Epithelial cell of esophagus (primary cell): Measurements from ENCODE around the gene PCDHA1.

Experiments used
- DNase-seq: peaks from one replicate; pipeline ENCODE4 v3.0.0; 2010; ENCODE audit warnings: low read depth
- H3K4me3 ChIP-seq: 2 replicates; pipeline ENCODE4 v1.5.1; 2011; ENCODE audit warnings: mild to moderate bottlenecking, low read length, control low read depth
- CTCF ChIP-seq: IDR thresholded peaks from 2 replicates; pipeline ENCODE4 v1.5.1; 2011; ENCODE audit warnings: low read depth, mild to moderate bottlenecking, low read length, control low read depth, inconsistent platforms; ENCODE audit not compliant: insufficient read depth; ENCODE audit errors: missing control alignments

Gene PCDHA1

GRCh38 chr5:140883373-140883772, 97.4 kb downstream of the PCDHA1 start:
- no peak for DNase-seq
- TF ChIP-seq CTCF, result no peak

GRCh38 chr5:140883927-140884697, 98.2 kb downstream of the PCDHA1 start:
- DNase-seq, result no peak
- H3K4me3 ChIP-seq, result no peak overlapping the region
- no peak for TF ChIP-seq CTCF

More at GRCh38 chr5:140883373-140883772, 97.4 kb downstream of the PCDHA1 start:
- H3K4me3 ChIP-seq, result no peak overlapping the region

GRCh38 chr5:140916325-140916724, 130.4 kb downstream of the PCDHA1 start:
- DNase-seq, result peak; percentile 6
- H3K4me3 ChIP-seq, result no peak overlapping the region
- TF ChIP-seq CTCF, result no peak

- DNase-seq, result no peak
- TF ChIP-seq CTCF, result no peak
- no peak overlapping the region for H3K4me3 ChIP-seq
Measured at GRCh38 chr5:140923601-140924000, 137.7 kb downstream of the PCDHA1 start.

GRCh38 chr5:140925806-140926442, 140.0 kb downstream of the PCDHA1 start, which contains the start of gene PCDHAC1:
Gene PCDHAC1, plus strand, starts transcription at chr5:140926299. Its CDS starts 594 bp downstream, at chr5:140926893.
- DNase-seq, result no peak
- TF ChIP-seq CTCF, result no peak
- peak within 1 kb of the TSS; percentile 33 for H3K4me3 ChIP-seq

- peak overlapping the region; percentile 33 for H3K4me3 ChIP-seq
- peak; percentile 50 for TF ChIP-seq CTCF
- peak; percentile 67 for DNase-seq
Measured at GRCh38 chr5:140926443-140927227, 140.7 kb downstream of the PCDHA1 start.
